Measurements from ENCODE around the gene CPEB4.

GRCh38 chr5:173845321-173845720 lies 42.8 kb upstream of the CPEB4 start:
- TF ChIP-seq CTCF (IDR thresholded peaks at IDR 0.05; ENCODE audit: extremely low read depth in 1 of 2, insufficient read depth in 1 of 2, low read depth in 1 of 2, low read length in 2 of 2) (no peak), POLR2AphosphoS5 (IDR thresholded peaks at IDR 0.05; ENCODE audit: insufficient read depth, low read depth, low read length) (no peak), POLR2A (IDR thresholded peaks at IDR 0.05; ENCODE audit: low read depth, low read length) (no peak)

All from endothelial cell of umbilical vein (primary cell).